Measurements from ENCODE around the gene GPSM3. TPM values are rescaled to one million over a fixed set of nuclear protein-coding genes. Genes with fewer than 3 reads are reported as not detected.

GPSM3 gene
- total RNA-seq, 1 experiment from 2014 or later: 2.0 TPM

DNA sequence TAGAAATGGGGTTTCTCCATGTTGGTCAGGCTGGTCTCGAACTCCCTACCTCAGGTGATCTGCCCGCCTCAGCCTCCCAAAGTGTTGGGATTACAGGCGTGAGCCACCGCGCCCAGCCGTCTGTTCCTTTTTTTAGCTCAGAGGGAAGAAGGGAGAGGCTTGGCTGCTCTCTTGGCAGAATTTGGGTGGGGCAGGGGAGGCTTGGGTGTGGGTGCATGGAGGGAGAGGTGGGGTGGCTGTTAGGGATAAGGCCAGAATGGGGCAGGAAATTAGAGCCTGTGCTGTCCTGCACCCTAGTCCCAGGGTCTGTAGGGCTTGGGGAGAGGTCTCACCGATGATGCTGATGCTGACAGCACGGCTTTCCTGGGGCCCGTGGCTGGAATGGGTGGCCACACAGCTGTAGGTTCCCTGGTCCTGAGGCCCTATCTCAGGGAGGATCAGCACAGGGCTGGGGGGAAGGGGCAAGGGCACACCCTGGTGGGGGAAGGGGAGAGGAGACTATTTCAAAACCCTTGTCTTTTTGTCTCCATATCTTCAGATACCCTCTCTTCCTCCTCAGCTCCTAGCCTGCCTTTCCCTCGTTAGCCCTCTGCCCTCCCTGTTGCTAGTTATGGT, 10.4 kb downstream of the GPSM3 start:
- Histone ChIP-seq H3K4me1 (ENCODE audit: control insufficient read depth, insufficient read depth, low read length) (peaks cover 15% of the 10 kb centered on the region), H3K27me3 (ENCODE audit: control insufficient read depth, insufficient read depth, low read length) (no peaks in the 10 kb centered on the region), H3K4me3 (ENCODE audit: low read depth in 2 of 2, low read length in 2 of 2) (no peak overlapping the region), H3K27ac (ENCODE audit: low read length) (no peak overlapping the region), H3K9me3 (ENCODE audit: control insufficient read depth, insufficient read depth, low read depth, low read length) (no peaks in the 10 kb centered on the region), H3K36me3 (ENCODE audit: control insufficient read depth, insufficient read depth, low read length) (no peaks in the 10 kb centered on the region; the same call in 1 of the 2 replicates)
- ATAC-seq (no peak), DNase-seq (ENCODE audit: low read depth, low spot score) (no peak)
- ChIA-PET POLR2A (no interaction called here), CTCF (interaction anchor here (0.6 kb wide), 1 partner anchor 580 kb away, joined by 4 read pairs; no protein-coding TSS in a partner anchor)
- in situ Hi-C loops (cut with HindIII; ENCODE audit: low pct_unique_long_range_greater_than_20kb, low sequenced_read_pairs) (no loop called here), intact Hi-C loops (cut with micrococcal nuclease; ENCODE audit: unreplicated experiment) (no loop called here)
- BruUV-seq (replicated peaks): no TSS peak
- TF ChIP-seq, protein P1, sequence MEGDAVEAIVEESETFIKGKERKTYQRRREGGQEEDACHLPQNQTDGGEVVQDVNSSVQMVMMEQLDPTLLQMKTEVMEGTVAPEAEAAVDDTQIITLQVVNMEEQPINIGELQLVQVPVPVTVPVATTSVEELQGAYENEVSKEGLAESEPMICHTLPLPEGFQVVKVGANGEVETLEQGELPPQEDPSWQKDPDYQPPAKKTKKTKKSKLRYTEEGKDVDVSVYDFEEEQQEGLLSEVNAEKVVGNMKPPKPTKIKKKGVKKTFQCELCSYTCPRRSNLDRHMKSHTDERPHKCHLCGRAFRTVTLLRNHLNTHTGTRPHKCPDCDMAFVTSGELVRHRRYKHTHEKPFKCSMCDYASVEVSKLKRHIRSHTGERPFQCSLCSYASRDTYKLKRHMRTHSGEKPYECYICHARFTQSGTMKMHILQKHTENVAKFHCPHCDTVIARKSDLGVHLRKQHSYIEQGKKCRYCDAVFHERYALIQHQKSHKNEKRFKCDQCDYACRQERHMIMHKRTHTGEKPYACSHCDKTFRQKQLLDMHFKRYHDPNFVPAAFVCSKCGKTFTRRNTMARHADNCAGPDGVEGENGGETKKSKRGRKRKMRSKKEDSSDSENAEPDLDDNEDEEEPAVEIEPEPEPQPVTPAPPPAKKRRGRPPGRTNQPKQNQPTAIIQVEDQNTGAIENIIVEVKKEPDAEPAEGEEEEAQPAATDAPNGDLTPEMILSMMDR (IDR thresholded peaks at IDR 0.05): no peak
- TF ChIP-seq POLR2AphosphoS5 (IDR thresholded peaks at IDR 0.05; ENCODE audit: low read depth, low read length): no peak
- TF ChIP-seq REST (IDR thresholded peaks at IDR 0.05; ENCODE audit: insufficient read depth in 1 of 2, low read depth in 2 of 2, low read length in 1 of 2): no peak
- TF ChIP-seq SIN3A (IDR thresholded peaks at IDR 0.05; ENCODE audit: borderline replicate concordance, insufficient read depth, low read depth, low read length): no peak
- TF ChIP-seq TCF7L2 (IDR thresholded peaks at IDR 0.05; ENCODE audit: low read depth, low read length): no peak

- BruUV-seq (replicated peaks): no TSS peak
- in situ Hi-C loops (cut with HindIII; ENCODE audit: low pct_unique_long_range_greater_than_20kb, low sequenced_read_pairs) (no loop called here), intact Hi-C loops (cut with micrococcal nuclease; ENCODE audit: unreplicated experiment) (no loop called here)
- Histone ChIP-seq H3K36me3 (ENCODE audit: control insufficient read depth, insufficient read depth, low read length) (no peaks in the 10 kb centered on the region; the same call in 1 of the 2 replicates), H3K27ac (ENCODE audit: low read length) (no peak overlapping the region), H3K4me1 (ENCODE audit: control insufficient read depth, insufficient read depth, low read length) (peaks cover 23% of the 10 kb centered on the region), H3K9me3 (ENCODE audit: control insufficient read depth, insufficient read depth, low read depth, low read length) (no peaks in the 10 kb centered on the region), H3K4me3 (ENCODE audit: low read depth in 2 of 2, low read length in 2 of 2) (no peak overlapping the region), H3K27me3 (ENCODE audit: control insufficient read depth, insufficient read depth, low read length) (no peaks in the 10 kb centered on the region)
- no peak for ATAC-seq
- DNase-seq (ENCODE audit: low read depth, low spot score): no peak
- ChIA-PET POLR2A (no interaction called here), CTCF (no interaction called here)
- TF ChIP-seq REST (IDR thresholded peaks at IDR 0.05; ENCODE audit: insufficient read depth in 1 of 2, low read depth in 2 of 2, low read length in 1 of 2) (no peak), SIN3A (IDR thresholded peaks at IDR 0.05; ENCODE audit: borderline replicate concordance, insufficient read depth, low read depth, low read length) (no peak), TCF7L2 (IDR thresholded peaks at IDR 0.05; ENCODE audit: low read depth, low read length) (no peak), POLR2AphosphoS5 (IDR thresholded peaks at IDR 0.05; ENCODE audit: low read depth, low read length) (no peak)
- TF ChIP-seq, protein P1 (IDR thresholded peaks at IDR 0.05): no peak
These were observed 11.2 kb downstream of the GPSM3 start for GRCh38 chr6:32181148-32181702.

Measured in Panc1 (cell line).